GM10847 (cell line): Measurements from ENCODE around the gene OSBP2.

ENCODE experiments used
- POLR2A ChIP-seq: IDR thresholded peaks from 2 replicates; pipeline ENCODE4 v1.6.1; 2011; ENCODE audit not compliant: insufficient read length; ENCODE audit errors: extremely low read depth

The OSBP2 gene

GRCh38 chr22:30830907-30831306 is 136.2 kb downstream of the OSBP2 start:
- no peak for TF ChIP-seq POLR2A

- TF ChIP-seq POLR2A, result no peak
These were observed 137.8 kb downstream of the OSBP2 start for GRCh38 chr22:30832407-30832987.

GRCh38 chr22:30833322-30833721 is 138.6 kb downstream of the OSBP2 start:
- TF ChIP-seq POLR2A, result no peak

GRCh38 chr22:30837531-30837930 is 142.9 kb downstream of the OSBP2 start:
- TF ChIP-seq POLR2A, result no peak

- TF ChIP-seq POLR2A, result no peak
These were observed 143.4 kb downstream of the OSBP2 start for GRCh38 chr22:30838111-30838510.

- no peak for TF ChIP-seq POLR2A
These were observed 146.6 kb downstream of the OSBP2 start for GRCh38 chr22:30841273-30841672.

GRCh38 chr22:30843245-30843644 is 148.6 kb downstream of the OSBP2 start:
- TF ChIP-seq POLR2A, result no peak

- no peak for TF ChIP-seq POLR2A
These were observed 152.9 kb downstream of the OSBP2 start for GRCh38 chr22:30847583-30847982.

GRCh38 chr22:30855266-30855665 is 160.6 kb downstream of the OSBP2 start:
- no peak for TF ChIP-seq POLR2A

GRCh38 chr22:30855677-30856518 is 161.2 kb downstream of the OSBP2 start:
- TF ChIP-seq POLR2A, result no peak

GRCh38 chr22:30856741-30857502 is 162.2 kb downstream of the OSBP2 start:
- no peak for TF ChIP-seq POLR2A

- TF ChIP-seq POLR2A, result no peak
These were observed 163.1 kb downstream of the OSBP2 start for GRCh38 chr22:30857791-30858190.

GRCh38 chr22:30858976-30859713 is 164.5 kb downstream of the OSBP2 start:
- no peak for TF ChIP-seq POLR2A

GRCh38 chr22:30859714-30860095 is 165.0 kb downstream of the OSBP2 start:
- no peak for TF ChIP-seq POLR2A
